Neuronal stem cell (in vitro differentiated cells): ENCODE data around the gene SLC47A1.
A peak's percentile ranks its signal among the peaks of the same experiment; 100 is the strongest.

Experiments
- DNase-seq: peaks from one replicate; pipeline ENCODE4 v3.0.0-alpha.2; 2013; ENCODE audit warnings: low spot score
- H2AFZ ChIP-seq: one replicate; pipeline ENCODE4 v1.6.1; 2013; ENCODE audit warnings: mild to moderate bottlenecking, low read length, inconsistent platforms
- H2AK5ac ChIP-seq: 2 replicates; pipeline ENCODE4 v1.6.1; 2013; ENCODE audit warnings: low read depth, mild to moderate bottlenecking, inconsistent platforms, low read length, moderate library complexity, mixed read lengths
- H2BK120ac ChIP-seq: 2 replicates; pipeline ENCODE4 v1.6.1; 2013; ENCODE audit warnings: low read depth, mild to moderate bottlenecking, inconsistent platforms, low read length, moderate library complexity, mixed read lengths
- H2BK12ac ChIP-seq: one replicate; pipeline ENCODE4 v1.6.1; 2013; ENCODE audit warnings: low read length, inconsistent platforms
- H2BK15ac ChIP-seq: 2 replicates; pipeline ENCODE4 v1.6.1; 2013; ENCODE audit warnings: mild to moderate bottlenecking, low read length, inconsistent platforms, mixed read lengths
- H2BK5ac ChIP-seq: one replicate; pipeline ENCODE4 v1.6.1; 2013; ENCODE audit warnings: inconsistent platforms, mild to moderate bottlenecking, low read length, moderate library complexity
- H3K14ac ChIP-seq: one replicate; pipeline ENCODE4 v1.6.1; 2013; ENCODE audit warnings: low read length, inconsistent platforms
- H3K18ac ChIP-seq: 2 replicates; pipeline ENCODE4 v1.6.1; 2013; ENCODE audit warnings: low read length, inconsistent platforms
- H3K23ac ChIP-seq: 2 replicates; pipeline ENCODE4 v1.6.1; 2013; ENCODE audit warnings: low read depth, mild to moderate bottlenecking, mixed read lengths, low read length, inconsistent platforms; ENCODE audit not compliant: poor library complexity
- H3K27ac ChIP-seq: replicated peaks from 3 replicates; pipeline ENCODE4 v1.5.1; 2013; ENCODE audit warnings: low read length, inconsistent platforms
- H3K27me3 ChIP-seq, 3 experiments: 2 replicates each; pipeline ENCODE4 v1.6.1; 2013; ENCODE audit warnings: low read length in 3 of 3, mild to moderate bottlenecking in 2 of 3, inconsistent platforms in 1 of 3, low read depth in 1 of 3, mixed read lengths in 1 of 3, moderate library complexity in 1 of 3; ENCODE audit not compliant: control insufficient read depth in 3 of 3, insufficient read depth in 3 of 3
- H3K36me3 ChIP-seq, 2 donors: replicated peaks in 1 of 2; 2 replicates each; pipeline ENCODE4 v1.6.1; 2013; ENCODE audit warnings: low read length in 2 of 2; ENCODE audit not compliant: control insufficient read depth in 2 of 2, insufficient read depth in 2 of 2
- H3K4ac ChIP-seq: 2 replicates; pipeline ENCODE4 v1.6.1; 2013; ENCODE audit warnings: inconsistent platforms, mild to moderate bottlenecking, low read length, moderate library complexity
- H3K4me1 ChIP-seq, 2 donors: 1 replicate in 1 of 2; 2 replicates in 1 of 2; pipeline ENCODE4 v1.6.1; 2013; ENCODE audit warnings: low read length in 2 of 2, low read depth in 1 of 2; ENCODE audit not compliant: control insufficient read depth in 2 of 2, insufficient read depth in 1 of 2
- H3K4me2 ChIP-seq: one replicate; pipeline ENCODE4 v1.6.1; 2013; ENCODE audit warnings: mild to moderate bottlenecking, low read length, inconsistent platforms; ENCODE audit not compliant: insufficient read depth, poor library complexity, severe bottlenecking
- H3K4me3 ChIP-seq, 2 donors: 2 replicates each; pipeline ENCODE4 v1.5.1; 2013; ENCODE audit warnings: low read length in 2 of 2, mild to moderate bottlenecking in 2 of 2, inconsistent platforms in 1 of 2, moderate library complexity in 1 of 2
- H3K79me1 ChIP-seq: one replicate; pipeline ENCODE4 v1.6.1; 2013; ENCODE audit warnings: low read depth, mild to moderate bottlenecking, inconsistent platforms, low read length, moderate library complexity
- H3K9ac ChIP-seq: one replicate; pipeline ENCODE4 v1.6.1; 2013; ENCODE audit warnings: mild to moderate bottlenecking, low read depth, low read length, inconsistent platforms; ENCODE audit not compliant: poor library complexity
- H3K9me3 ChIP-seq, 2 donors: replicated peaks in 1 of 2; 2 replicates each; pipeline versions ENCODE3 to v1.6.1; 2013; ENCODE audit warnings: low read length in 2 of 2, mild to moderate bottlenecking in 2 of 2, inconsistent platforms in 1 of 2, low read depth in 1 of 2, mixed read lengths in 1 of 2, moderate library complexity in 1 of 2; ENCODE audit not compliant: control insufficient read depth in 2 of 2, insufficient read depth in 1 of 2
- H4K8ac ChIP-seq: one replicate; pipeline ENCODE4 v1.6.1; 2013; ENCODE audit warnings: low read depth, mild to moderate bottlenecking, inconsistent platforms, low read length, moderate library complexity
- H4K91ac ChIP-seq: one replicate; pipeline ENCODE4 v1.6.1; 2013; ENCODE audit warnings: low read length, low read depth, mild to moderate bottlenecking, inconsistent platforms; ENCODE audit not compliant: poor library complexity
- WGBS, 2 donors: extraction: QIAGEN DNeasy Blood & Tissue Kit; methylation state at CpG; one replicate each; pipeline ENCODE4 v1.1.7; 2013; ENCODE audit warnings: missing lambda C conversion rate in 2 of 2, mixed read lengths in 1 of 2; ENCODE audit not compliant: insufficient read length in 2 of 2, insufficient replicate concordance in 1 of 2; ENCODE audit errors: extremely low coverage in 2 of 2; 5-methylcytosine and 5-hydroxymethylcytosine counted together

Gene SLC47A1

DNA sequence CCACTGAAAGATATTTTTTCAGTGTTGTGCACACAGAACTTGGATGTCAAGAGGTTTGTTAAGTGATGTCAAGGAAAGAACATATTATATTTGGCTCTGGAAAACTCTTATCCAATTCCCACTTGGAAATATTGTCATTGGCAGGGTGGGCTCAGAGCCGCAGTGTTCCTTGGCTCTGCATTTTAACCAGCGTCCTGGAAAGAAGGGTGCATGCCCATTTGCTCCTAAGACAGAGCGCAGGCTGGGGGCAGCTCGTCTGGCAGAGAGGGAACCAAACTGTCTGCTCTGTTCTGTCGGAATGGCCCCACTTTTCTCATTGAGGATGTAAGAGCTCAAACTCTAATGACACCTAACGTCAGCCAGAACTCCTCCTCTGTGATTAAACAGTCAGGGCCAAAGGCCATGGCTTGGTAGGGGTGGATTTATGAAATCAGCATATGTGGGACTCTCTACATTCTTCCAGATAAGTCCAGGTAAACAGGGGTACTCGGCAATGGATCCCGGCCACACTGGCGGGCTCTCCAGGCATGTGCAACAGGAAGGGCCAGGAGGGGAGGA, 18.0 kb downstream of the SLC47A1 start:
- Histone ChIP-seq H4K91ac (no peak overlapping the region), H2AFZ (no peak overlapping the region), H3K14ac (no peak overlapping the region), H3K4me3 (no peak overlapping the region), H3K4me1 (peaks cover 0 to 1% of the 10 kb centered on the region in 2 donors), H3K36me3 (no peaks in the 10 kb centered on the region), H2BK120ac (no peak overlapping the region), H3K23ac (no peak overlapping the region), H2BK15ac (no peak overlapping the region), H3K4ac (no peak overlapping the region), H2BK12ac (no peak overlapping the region), H3K9ac (no peak overlapping the region), H3K27me3 (peaks cover 0 to 14% (median 0%) of the 10 kb centered on the region in 3 experiments), H3K27ac (no peak overlapping the region), H2BK5ac (no peak overlapping the region), H3K79me1 (no peaks in the 10 kb centered on the region), H3K18ac (no peak overlapping the region), H3K4me2 (no peak overlapping the region), H4K8ac (no peak overlapping the region), H3K9me3 (no peaks in the 10 kb centered on the region), H2AK5ac (no peak overlapping the region)
- no peak for DNase-seq
- WGBS, 2 donors = no CpG with 5 or more reads among the region's 9 CpGs

DNA sequence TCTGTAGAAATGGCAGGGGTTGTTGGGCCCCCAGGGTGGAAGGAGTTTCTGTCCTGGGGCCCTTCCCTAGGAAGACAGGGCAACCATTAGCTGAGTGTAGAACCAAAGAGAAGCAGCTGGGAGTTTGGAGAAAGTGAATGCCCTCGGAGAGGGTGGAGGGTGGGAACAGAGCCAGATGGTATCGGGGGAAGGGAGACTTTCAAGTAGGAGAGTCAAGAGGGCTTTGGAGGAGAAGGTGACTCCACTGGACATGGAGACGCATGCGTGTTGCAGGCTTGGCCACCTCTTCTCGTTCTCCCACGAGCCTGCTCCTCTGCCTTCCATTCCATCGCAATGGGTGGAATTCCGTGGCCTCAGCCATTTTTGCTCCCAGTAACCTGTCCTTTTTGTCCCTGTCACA, 19.4 kb downstream of the SLC47A1 start:
- no peak overlapping the region for H3K27ac ChIP-seq
- H2BK15ac ChIP-seq = no peak overlapping the region
- H4K8ac ChIP-seq = no peak overlapping the region
- no peak overlapping the region for H2BK12ac ChIP-seq
- H3K4me1 ChIP-seq = peaks cover 0 to 1% of the 10 kb centered on the region in 2 donors
- no peak overlapping the region for H3K23ac ChIP-seq
- H3K79me1 ChIP-seq = no peaks in the 10 kb centered on the region
- DNase-seq = no peak
- H4K91ac ChIP-seq = no peak overlapping the region
- H2AK5ac ChIP-seq = no peak overlapping the region
- no peaks in the 10 kb centered on the region for H3K9me3 ChIP-seq
- peak overlapping the region; percentile 27 for H2BK5ac ChIP-seq
- H3K14ac ChIP-seq = no peak overlapping the region
- no peak overlapping the region for H3K18ac ChIP-seq
- no peak overlapping the region for H2AFZ ChIP-seq
- no CpG with 5 or more reads among the region's 8 CpGs for WGBS, 2 donors
- H3K27me3 ChIP-seq = peaks cover 0 to 14% (median 0%) of the 10 kb centered on the region in 3 experiments
- no peaks in the 10 kb centered on the region for H3K36me3 ChIP-seq
- no peak overlapping the region for H3K4ac ChIP-seq
- no peak overlapping the region for H3K9ac ChIP-seq
- H2BK120ac ChIP-seq = no peak overlapping the region
- H3K4me2 ChIP-seq = no peak overlapping the region
- H3K4me3 ChIP-seq = no peak overlapping the region

GRCh38 chr17:19554393-19554792, 20.7 kb downstream of the SLC47A1 start:
- Histone ChIP-seq H2AK5ac (no peak overlapping the region), H3K36me3 (no peaks in the 10 kb centered on the region), H3K4ac (no peak overlapping the region), H3K27me3 (peaks cover 0 to 14% (median 0%) of the 10 kb centered on the region in 3 experiments), H3K79me1 (no peaks in the 10 kb centered on the region), H3K14ac (no peak overlapping the region), H2BK12ac (no peak overlapping the region), H3K9me3 (no peaks in the 10 kb centered on the region), H2BK5ac (no peak overlapping the region), H2AFZ (no peak overlapping the region), H3K9ac (no peak overlapping the region), H3K27ac (no peak overlapping the region), H2BK15ac (no peak overlapping the region), H3K4me1 (peaks cover 0 to 1% of the 10 kb centered on the region in 2 donors), H2BK120ac (no peak overlapping the region), H3K4me3 (no peak overlapping the region), H3K23ac (no peak overlapping the region), H3K4me2 (no peak overlapping the region), H4K8ac (no peak overlapping the region), H3K18ac (no peak overlapping the region), H4K91ac (no peak overlapping the region)
- WGBS, 2 donors = no CpG with 5 or more reads among the region's 9 CpGs
- DNase-seq = no peak

DNA sequence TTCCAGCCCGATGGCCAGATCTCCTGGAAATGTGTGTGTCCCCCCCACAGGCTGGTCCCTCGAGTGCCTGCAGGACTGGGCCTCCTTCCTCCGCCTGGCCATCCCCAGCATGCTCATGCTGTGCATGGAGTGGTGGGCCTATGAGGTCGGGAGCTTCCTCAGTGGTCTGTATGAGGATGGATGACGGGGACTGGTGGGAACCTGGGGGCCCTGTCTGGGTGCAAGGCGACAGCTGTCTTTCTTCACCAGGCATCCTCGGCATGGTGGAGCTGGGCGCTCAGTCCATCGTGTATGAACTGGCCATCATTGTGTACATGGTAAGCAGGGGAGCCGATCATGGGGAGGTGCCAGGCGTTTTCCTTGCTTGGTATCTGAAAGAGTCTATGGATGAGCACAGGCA, 22.1 kb downstream of the SLC47A1 start:
- Histone ChIP-seq H2BK15ac (no peak overlapping the region), H3K4ac (no peak overlapping the region), H3K27ac (no peak overlapping the region), H4K91ac (no peak overlapping the region), H2AFZ (no peak overlapping the region), H3K27me3 (peaks cover 0 to 11% (median 0%) of the 10 kb centered on the region in 3 experiments), H2BK120ac (no peak overlapping the region), H3K14ac (no peak overlapping the region), H3K4me2 (no peak overlapping the region), H3K79me1 (no peaks in the 10 kb centered on the region), H3K4me3 (no peak overlapping the region), H4K8ac (no peak overlapping the region), H3K36me3 (no peaks in the 10 kb centered on the region), H3K18ac (no peak overlapping the region), H3K23ac (no peak overlapping the region), H3K9me3 (no peaks in the 10 kb centered on the region), H3K4me1 (peaks cover 0 to 1% of the 10 kb centered on the region in 2 donors), H2BK5ac (no peak overlapping the region), H2BK12ac (no peak overlapping the region), H3K9ac (no peak overlapping the region), H2AK5ac (no peak overlapping the region)
- no CpG with 5 or more reads among the region's 11 CpGs for WGBS, 2 donors
- no peak for DNase-seq
